Measurements from ENCODE around the gene SEC16A. TPM values are rescaled to one million over a fixed set of nuclear protein-coding genes. Genes with fewer than 3 reads are reported as not detected.

The SEC16A gene
- total and polyA plus RNA-seq, 2 donors from 2014 or later, result 37.0 to 67.1 TPM

DNA sequence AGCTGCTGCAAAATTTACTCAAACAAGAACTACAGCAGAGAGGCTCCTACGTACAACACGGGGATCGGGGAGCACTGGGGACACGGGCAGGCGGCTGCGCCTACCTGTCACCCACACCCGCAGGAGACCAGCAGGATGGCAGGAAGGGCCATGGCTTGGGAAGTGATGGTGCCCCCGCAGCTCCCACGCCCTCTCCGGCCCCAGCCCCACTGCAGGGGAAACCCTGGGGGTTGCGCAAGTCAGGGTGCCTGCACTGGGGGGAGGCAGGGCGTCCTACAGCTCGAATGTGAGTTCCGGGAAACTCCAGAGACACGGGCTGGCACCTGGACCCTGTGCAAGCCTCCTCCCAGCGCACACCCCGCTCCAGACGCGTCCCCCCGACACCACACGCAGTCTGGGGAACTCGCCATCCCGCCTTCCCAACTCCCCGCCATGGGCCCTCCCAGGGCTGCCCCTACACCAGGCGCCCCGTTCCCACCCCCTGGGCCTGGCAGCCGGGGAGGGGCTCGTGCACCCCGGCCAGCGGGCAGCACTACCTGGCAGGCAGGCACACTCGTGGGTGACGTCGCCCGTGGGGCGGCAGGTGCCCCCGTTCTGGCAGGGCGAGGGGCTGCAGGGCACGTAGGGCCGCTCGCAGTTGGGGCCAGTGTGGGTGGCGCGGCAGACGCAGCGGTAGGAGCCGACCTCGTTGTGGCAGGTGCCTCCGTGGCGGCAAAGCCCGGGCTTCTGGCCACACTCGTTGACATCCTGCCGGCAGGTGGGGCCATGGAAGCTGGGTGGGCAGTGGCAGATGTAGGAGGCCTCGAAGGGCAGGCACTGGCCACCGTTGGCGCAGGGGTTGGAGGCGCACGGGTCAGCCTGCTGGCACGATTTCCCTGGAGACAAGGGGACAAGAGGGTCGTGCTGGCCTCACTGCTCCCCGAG lies 39.7 kb upstream of the SEC16A start:
- Histone ChIP-seq H3K4me1 (ENCODE audit: control insufficient read depth in 2 of 3, insufficient read depth in 2 of 3, low read depth in 1 of 3, low read length in 3 of 3) (peaks cover 0 to 60% (median 19%) of the 10 kb centered on the region in 3 donors), H3K27ac (ENCODE audit: low read depth in 2 of 2, low read length in 2 of 2) (no peak overlapping the region), H3K9ac (ENCODE audit: low read length in 3 of 3) (no peak overlapping the region), H3K36me3 (ENCODE audit: control insufficient read depth in 2 of 3, insufficient read depth in 3 of 3, low read length in 3 of 3) (peaks cover 0 to 5% (median 0%) of the 10 kb centered on the region in 3 donors), H3K4me3 (ENCODE audit: low read length in 3 of 3) (no peak overlapping the region), H3K9me3 (ENCODE audit: control insufficient read depth in 2 of 3, insufficient read depth in 1 of 3, low read length in 3 of 3) (no peaks in the 10 kb centered on the region), H3K27me3 (ENCODE audit: control insufficient read depth, insufficient read depth, low read length) (no peaks in the 10 kb centered on the region)
- DNase-seq (no peak), FAIRE-seq (no peak)
- intact Hi-C loops (cut with DNase I), result no loop called here
- TF ChIP-seq, protein P1, sequence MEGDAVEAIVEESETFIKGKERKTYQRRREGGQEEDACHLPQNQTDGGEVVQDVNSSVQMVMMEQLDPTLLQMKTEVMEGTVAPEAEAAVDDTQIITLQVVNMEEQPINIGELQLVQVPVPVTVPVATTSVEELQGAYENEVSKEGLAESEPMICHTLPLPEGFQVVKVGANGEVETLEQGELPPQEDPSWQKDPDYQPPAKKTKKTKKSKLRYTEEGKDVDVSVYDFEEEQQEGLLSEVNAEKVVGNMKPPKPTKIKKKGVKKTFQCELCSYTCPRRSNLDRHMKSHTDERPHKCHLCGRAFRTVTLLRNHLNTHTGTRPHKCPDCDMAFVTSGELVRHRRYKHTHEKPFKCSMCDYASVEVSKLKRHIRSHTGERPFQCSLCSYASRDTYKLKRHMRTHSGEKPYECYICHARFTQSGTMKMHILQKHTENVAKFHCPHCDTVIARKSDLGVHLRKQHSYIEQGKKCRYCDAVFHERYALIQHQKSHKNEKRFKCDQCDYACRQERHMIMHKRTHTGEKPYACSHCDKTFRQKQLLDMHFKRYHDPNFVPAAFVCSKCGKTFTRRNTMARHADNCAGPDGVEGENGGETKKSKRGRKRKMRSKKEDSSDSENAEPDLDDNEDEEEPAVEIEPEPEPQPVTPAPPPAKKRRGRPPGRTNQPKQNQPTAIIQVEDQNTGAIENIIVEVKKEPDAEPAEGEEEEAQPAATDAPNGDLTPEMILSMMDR (IDR thresholded peaks at IDR 0.05; ENCODE audit: borderline replicate concordance, extremely low read depth, insufficient read depth), result no peak

GRCh38 chr9:136521537-136521936 lies 38.7 kb upstream of the SEC16A start:
- intact Hi-C loops (cut with DNase I), result no loop called here
- Histone ChIP-seq H3K27me3 (ENCODE audit: control insufficient read depth, insufficient read depth, low read length) (no peaks in the 10 kb centered on the region), H3K4me1 (ENCODE audit: control insufficient read depth in 2 of 3, insufficient read depth in 2 of 3, low read depth in 1 of 3, low read length in 3 of 3) (peaks cover 0 to 55% (median 14%) of the 10 kb centered on the region in 3 donors), H3K4me3 (ENCODE audit: low read length in 3 of 3) (no peak overlapping the region), H3K9ac (ENCODE audit: low read length in 3 of 3) (no peak overlapping the region), H3K9me3 (ENCODE audit: control insufficient read depth in 2 of 3, insufficient read depth in 1 of 3, low read length in 3 of 3) (no peaks in the 10 kb centered on the region), H3K36me3 (ENCODE audit: control insufficient read depth in 2 of 3, insufficient read depth in 3 of 3, low read length in 3 of 3) (peaks cover 0 to 8% (median 0%) of the 10 kb centered on the region in 3 donors), H3K27ac (ENCODE audit: low read depth in 2 of 2, low read length in 2 of 2) (no peak overlapping the region)
- FAIRE-seq, result no peak
- TF ChIP-seq, protein P1 (IDR thresholded peaks at IDR 0.05; ENCODE audit: borderline replicate concordance, extremely low read depth, insufficient read depth), result no peak
- DNase-seq, result peak in 1 of 5 donors; percentile 87

DNA sequence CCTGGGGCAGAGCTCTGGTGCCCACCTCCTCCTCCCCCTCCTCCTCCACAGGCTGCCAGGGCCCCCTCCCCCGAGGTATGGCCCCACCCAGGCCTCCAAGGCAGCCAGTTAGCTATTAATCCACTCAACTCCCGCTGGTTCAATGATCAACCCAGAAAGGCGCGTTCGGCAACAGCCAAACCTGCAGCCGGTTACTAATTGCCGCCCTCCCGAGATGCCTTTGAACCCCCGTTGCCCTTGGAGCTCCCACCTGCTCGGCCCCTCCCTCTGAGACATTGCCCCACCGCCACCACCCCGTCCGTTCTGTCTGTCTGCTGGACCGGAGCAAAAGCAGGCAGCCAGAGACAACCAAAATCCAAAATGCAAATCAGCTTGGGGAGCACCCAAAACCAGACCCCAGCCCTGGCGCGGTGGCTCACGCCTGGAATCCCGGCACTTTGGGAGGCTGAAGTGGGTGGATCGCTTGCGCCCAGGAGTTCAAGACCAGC lies 37.3 kb upstream of the SEC16A start:
- Histone ChIP-seq H3K9me3 (ENCODE audit: control insufficient read depth in 2 of 3, insufficient read depth in 1 of 3, low read length in 3 of 3) (no peaks in the 10 kb centered on the region), H3K27ac (ENCODE audit: low read depth in 2 of 2, low read length in 2 of 2) (peak overlapping the region in 1 of 2 donors; percentile 78), H3K4me3 (ENCODE audit: low read length in 3 of 3) (peak overlapping the region in 1 of 3 donors; percentile 29), H3K36me3 (ENCODE audit: control insufficient read depth in 2 of 3, insufficient read depth in 3 of 3, low read length in 3 of 3) (peaks cover 0 to 9% (median 0%) of the 10 kb centered on the region in 3 donors), H3K4me1 (ENCODE audit: control insufficient read depth in 2 of 3, insufficient read depth in 2 of 3, low read depth in 1 of 3, low read length in 3 of 3) (peaks cover 0 to 43% (median 7%) of the 10 kb centered on the region in 3 donors), H3K27me3 (ENCODE audit: control insufficient read depth, insufficient read depth, low read length) (no peaks in the 10 kb centered on the region), H3K9ac (ENCODE audit: low read length in 3 of 3) (no peak overlapping the region)
- FAIRE-seq (no peak), DNase-seq (peak; percentile 89 to 95 (median 93))
- TF ChIP-seq, protein P1 (IDR thresholded peaks at IDR 0.05; ENCODE audit: borderline replicate concordance, extremely low read depth, insufficient read depth), result no peak
- intact Hi-C loops (cut with DNase I), result no loop called here
